ENCODE data around the gene SPTB.
A peak's percentile ranks its signal among the peaks of the same experiment; 100 is the strongest.

The SPTB gene

DNA sequence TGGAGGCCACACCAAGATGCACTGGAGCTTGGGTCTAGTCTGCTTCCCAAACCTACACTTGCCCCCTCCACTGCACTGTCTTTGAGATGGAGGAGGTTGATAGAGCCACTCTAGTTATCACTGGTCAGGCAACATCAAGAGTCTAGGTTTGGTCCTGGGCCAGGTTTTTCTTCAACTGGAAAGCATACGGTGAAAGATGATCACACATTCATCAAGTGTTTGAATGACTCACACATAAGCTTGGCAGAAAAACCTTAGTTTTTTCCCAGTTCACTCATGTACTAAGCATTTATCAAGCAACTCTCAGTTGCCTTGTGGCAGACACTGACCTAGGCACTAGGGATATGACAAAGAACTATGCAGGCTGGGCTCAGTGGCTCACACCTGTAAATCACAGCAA, 91.0 kb downstream of the SPTB start:
- H3K4me3 ChIP-seq (replicated peaks; ENCODE audit: low read depth, low read length) = no peak overlapping the region
- peak; percentile 85 for DNase-seq (ENCODE audit: low read depth)
- no peak for TF ChIP-seq CTCF (IDR thresholded peaks at IDR 0.05; ENCODE audit: low read length, missing control alignments)

DNA sequence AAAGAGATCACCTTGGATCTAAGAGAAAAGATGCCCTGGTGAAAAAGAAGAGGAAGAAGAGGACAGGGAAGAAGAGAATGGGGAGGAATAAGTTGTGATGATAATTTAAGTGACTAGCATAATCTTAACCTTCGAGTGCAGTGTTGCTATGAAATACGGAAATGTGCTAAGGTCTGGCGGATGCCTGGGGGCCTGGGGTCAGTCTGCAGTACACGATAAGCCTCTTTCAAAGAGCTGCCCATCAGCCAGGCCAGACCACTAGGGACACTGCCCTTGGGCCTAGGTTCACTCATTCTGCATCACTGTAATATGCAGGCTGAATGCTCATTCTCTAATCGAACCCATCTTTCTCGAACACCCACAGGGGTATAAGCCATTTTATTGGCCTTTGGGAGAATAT, 92.1 kb downstream of the SPTB start:
- DNase-seq (ENCODE audit: low read depth) = no peak
- H3K4me3 ChIP-seq (replicated peaks; ENCODE audit: low read depth, low read length) = no peak overlapping the region

GRCh38 chr14:64786296-64787149, 93.2 kb downstream of the SPTB start:
- peak; percentile 47 for DNase-seq (ENCODE audit: low read depth)
- H3K4me3 ChIP-seq (replicated peaks; ENCODE audit: low read depth, low read length) = no peak overlapping the region
- no peak for TF ChIP-seq CTCF (IDR thresholded peaks at IDR 0.05; ENCODE audit: low read length, missing control alignments)

More for the DNA sequence above, 92.1 kb downstream of the SPTB start:
- no peak for TF ChIP-seq CTCF (IDR thresholded peaks at IDR 0.05; ENCODE audit: low read length, missing control alignments)

- no peak overlapping the region for H3K4me3 ChIP-seq (replicated peaks; ENCODE audit: low read depth, low read length)
- DNase-seq (ENCODE audit: low read depth) = no peak
- no peak for TF ChIP-seq CTCF (IDR thresholded peaks at IDR 0.05; ENCODE audit: low read length, missing control alignments)
Measured at GRCh38 chr14:64784006-64784405, 95.7 kb downstream of the SPTB start.

- H3K4me3 ChIP-seq (replicated peaks; ENCODE audit: low read depth, low read length) = no peak overlapping the region
- no peak for DNase-seq (ENCODE audit: low read depth)
- TF ChIP-seq CTCF (IDR thresholded peaks at IDR 0.05; ENCODE audit: low read length, missing control alignments) = no peak
Measured at GRCh38 chr14:64782196-64782595, 97.5 kb downstream of the SPTB start.

DNA sequence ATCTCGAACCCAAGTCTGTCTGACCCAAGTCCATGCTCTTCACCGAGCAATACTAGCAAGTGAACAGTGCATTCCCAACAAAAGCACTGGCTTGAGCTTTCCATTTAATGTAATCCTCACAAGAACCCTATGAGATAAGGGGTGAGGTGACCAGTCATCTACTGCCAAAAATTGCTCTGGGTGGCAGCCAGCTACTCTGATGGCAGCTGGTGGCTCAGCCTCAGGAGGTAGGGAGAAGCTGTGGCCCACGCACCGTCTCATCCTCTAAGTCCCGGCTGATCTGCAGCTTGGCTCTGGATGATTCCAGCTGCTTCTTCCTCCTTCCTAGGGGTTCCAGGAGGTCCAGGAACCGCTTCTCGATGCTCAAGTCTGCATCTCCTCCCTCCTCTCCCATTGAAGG, 100.2 kb downstream of the SPTB start:
- no peak overlapping the region for H3K4me3 ChIP-seq (replicated peaks; ENCODE audit: low read depth, low read length)
- no peak for TF ChIP-seq CTCF (IDR thresholded peaks at IDR 0.05; ENCODE audit: low read length, missing control alignments)
- DNase-seq (ENCODE audit: low read depth) = no peak

All from fibroblast of pulmonary artery (primary cell).